GM12874 (cell line): ENCODE measurements around the gene KIAA0753.

Source experiments
- CTCF ChIP-seq: IDR thresholded peaks from 2 replicates; pipeline ENCODE4 v1.5.1; 2011; ENCODE audit warnings: low read depth, mild to moderate bottlenecking, control low read depth, low read length, moderate library complexity; ENCODE audit not compliant: insufficient read depth

The KIAA0753 gene

GRCh38 chr17:6602141-6602540 lies 38.4 kb downstream of the KIAA0753 start:
- TF ChIP-seq CTCF, result no peak

DNA sequence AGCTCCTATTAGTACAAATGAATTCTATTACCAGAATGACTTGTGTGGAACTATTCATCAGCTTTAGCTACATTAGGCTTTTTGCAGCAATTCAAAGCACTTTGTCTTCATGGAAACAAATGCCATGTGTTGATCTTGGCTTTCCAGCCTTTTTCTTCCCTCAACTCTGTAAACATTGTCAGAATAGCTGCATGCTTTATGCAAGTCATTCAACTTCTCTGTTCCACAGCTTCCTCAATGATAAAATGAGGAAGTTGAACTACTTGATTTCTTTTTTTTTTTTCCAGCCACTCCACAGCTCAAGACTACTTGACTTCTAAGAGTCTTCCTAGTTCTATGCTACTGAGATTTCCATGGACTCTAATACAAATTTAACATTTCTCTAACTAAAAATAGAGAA lies 41.1 kb downstream of the KIAA0753 start:
- TF ChIP-seq CTCF, result no peak

DNA sequence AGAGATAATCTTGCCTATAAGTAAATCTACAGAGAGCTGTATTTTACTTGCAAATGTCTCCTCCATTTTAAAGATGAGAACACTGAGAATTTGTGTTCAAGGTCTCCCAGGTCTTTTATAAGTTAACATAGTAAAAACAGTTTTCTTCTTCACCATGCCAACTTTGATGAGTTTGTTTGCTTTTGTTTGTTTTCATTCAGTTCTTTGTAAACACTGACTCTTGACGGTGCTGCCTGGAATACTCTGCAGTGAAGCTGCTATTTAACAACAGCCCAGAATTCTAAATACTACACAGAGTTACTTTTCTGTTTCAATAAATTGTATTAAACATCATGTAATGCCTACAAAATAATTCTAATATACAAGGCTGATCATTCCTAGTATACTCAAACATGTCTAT lies 42.8 kb downstream of the KIAA0753 start:
- TF ChIP-seq CTCF, result no peak

GRCh38 chr17:6596941-6597340 lies 43.6 kb downstream of the KIAA0753 start:
- TF ChIP-seq CTCF, result no peak

DNA sequence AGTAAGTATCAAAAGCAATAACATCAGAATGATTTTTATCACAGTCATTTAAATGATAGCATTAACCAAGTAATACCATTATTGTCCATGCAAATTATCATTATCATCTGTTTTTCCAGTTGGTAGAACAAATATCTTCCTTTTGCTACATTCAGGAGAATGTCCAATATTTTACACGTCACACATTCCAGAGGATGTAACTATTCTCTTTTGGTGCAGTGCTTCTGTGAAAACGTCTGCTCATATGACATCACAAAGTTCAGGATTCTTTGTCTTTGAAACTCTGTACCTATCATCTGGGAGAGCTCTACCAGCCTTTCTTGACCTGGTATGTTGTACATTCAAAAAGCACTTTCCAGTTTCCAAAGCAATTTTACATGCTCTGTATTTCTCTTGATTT lies 44.0 kb downstream of the KIAA0753 start:
- no peak for TF ChIP-seq CTCF

DNA sequence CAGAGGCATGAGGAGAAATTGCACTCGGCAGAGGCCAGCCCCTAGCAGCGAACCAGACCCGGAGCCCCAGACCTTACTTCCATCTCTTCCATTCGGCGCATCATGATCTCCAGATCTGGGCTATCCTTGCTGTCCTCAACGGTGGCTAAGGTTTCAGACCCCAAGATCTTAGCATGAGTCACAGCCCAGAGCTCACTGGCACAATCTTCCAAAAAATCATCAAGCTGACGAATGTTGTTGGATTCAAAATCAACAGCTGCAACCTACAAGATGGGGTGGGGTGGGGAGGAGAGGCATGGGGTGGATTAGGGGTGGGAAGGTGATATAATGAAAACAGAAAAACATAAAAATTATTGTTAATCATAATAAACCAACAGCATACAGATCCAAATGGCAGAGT lies 44.4 kb downstream of the KIAA0753 start:
- TF ChIP-seq CTCF, result no peak

DNA sequence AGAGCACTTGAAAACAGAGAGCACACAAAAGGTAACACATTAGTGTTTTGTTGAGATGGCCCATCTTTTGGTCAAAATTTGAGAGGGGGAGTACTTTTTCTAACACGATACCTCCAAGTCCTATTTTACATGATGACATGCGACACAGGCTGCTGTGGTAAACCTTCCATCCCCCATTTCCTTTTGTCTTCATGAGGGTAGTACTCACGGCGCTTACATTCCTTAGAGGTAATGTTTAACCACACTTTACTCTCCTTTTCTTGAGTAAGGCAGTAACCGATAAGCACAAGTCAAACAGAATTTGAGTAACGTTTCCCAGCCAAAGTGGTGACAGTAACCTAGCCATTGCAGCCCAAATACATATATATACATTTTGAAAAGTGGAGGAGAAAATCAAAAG lies 48.3 kb downstream of the KIAA0753 start:
- TF ChIP-seq CTCF, result no peak
